ENCODE measurements around the gene NEDD4L.

Gene NEDD4L

DNA sequence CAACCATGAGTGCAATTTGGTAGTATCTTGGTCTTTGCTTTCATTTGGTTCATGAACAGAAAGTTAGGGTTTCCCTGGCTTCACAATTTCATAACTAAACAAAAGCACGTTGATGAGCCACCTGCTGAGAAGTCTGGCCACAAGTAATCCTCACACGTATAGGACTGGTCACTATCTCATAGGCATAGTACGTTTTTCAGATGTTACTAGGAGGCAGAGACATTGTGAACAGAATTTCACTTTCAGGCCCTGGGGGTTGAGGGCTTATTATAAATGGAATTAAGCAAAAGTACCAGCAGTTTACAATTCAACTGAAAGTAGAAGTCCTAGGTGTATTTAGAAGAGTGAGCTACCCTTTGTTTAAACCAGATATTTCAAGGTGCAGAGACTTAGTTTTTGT is 307.8 kb downstream of the NEDD4L start:
- H3K4me1 ChIP-seq (ENCODE audit: control insufficient read depth in 1 of 2, insufficient read depth in 2 of 2, low read length in 2 of 2): peaks cover 15% of the 10 kb centered on the region in 2 experiments
- no peak overlapping the region for H2BK120ac ChIP-seq (ENCODE audit: insufficient read depth, low read length, poor library complexity)
- no peak overlapping the region for H3K27ac ChIP-seq (ENCODE audit: low read depth, low read length)
- H3K79me1 ChIP-seq (ENCODE audit: low read length): peaks cover 13% of the 10 kb centered on the region
- H3K23ac ChIP-seq (ENCODE audit: low read length): no peak overlapping the region
- DNase-seq: no peak
- WGBS (ENCODE audit: extremely low coverage, insufficient coverage, insufficient read length): no CpG with 5 or more reads among the region's 3 CpGs
- no peak overlapping the region for H3K18ac ChIP-seq (ENCODE audit: low read length)
- H3K4me2 ChIP-seq (ENCODE audit: low read length): no peak overlapping the region
- no peaks in the 10 kb centered on the region for H3K27me3 ChIP-seq (ENCODE audit: insufficient read depth, low read length)
- H2AFZ ChIP-seq (ENCODE audit: insufficient read depth, low read length, poor library complexity): no peak overlapping the region
- no peak overlapping the region for H4K8ac ChIP-seq (ENCODE audit: low read depth, low read length)
- no peak overlapping the region for H3K4me3 ChIP-seq (ENCODE audit: low read depth, low read length)
- H3K14ac ChIP-seq (ENCODE audit: low read length): no peak overlapping the region
- no peak overlapping the region for H2BK12ac ChIP-seq (ENCODE audit: low read length)
- H3K9ac ChIP-seq (ENCODE audit: low read length): no peak overlapping the region
- H4K91ac ChIP-seq (ENCODE audit: low read depth, low read length): no peak overlapping the region
- H3K9me3 ChIP-seq (ENCODE audit: insufficient read depth, low read depth, low read length): no peaks in the 10 kb centered on the region
- no peak overlapping the region for H2AK5ac ChIP-seq (ENCODE audit: low read length)
- H2BK5ac ChIP-seq (ENCODE audit: low read depth, low read length, poor library complexity): no peak overlapping the region
- peaks cover 10 to 13% of the 10 kb centered on the region in 2 experiments for H3K36me3 ChIP-seq (ENCODE audit: control insufficient read depth in 1 of 2, insufficient read depth in 2 of 2, low read length in 2 of 2)
- H3K79me2 ChIP-seq (ENCODE audit: control insufficient read depth, insufficient read depth, low read length, poor library complexity): peaks cover 4% of the 10 kb centered on the region
- H3K4ac ChIP-seq (ENCODE audit: low read depth, low read length): no peak overlapping the region
- no peak overlapping the region for H4K12ac ChIP-seq (ENCODE audit: low read depth, low read length)

DNA sequence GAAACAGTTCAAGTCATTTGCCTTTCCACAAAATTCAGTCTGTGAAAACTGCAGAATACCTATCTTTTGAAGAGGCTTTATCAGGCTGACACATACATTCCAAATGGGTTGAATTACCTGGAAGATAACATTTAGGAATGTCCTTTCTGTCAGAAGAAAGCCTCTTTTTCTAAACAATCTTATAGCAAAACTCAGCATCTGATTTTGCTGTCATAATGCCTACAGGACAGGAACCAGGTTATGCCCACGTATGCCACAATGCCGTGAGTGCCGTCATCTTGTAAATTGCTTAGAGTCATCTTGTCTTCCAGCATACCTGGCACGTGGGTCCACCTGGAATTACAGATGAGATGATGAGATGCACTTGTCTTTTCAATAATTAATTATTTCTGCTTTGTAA is 309.6 kb downstream of the NEDD4L start:
- Histone ChIP-seq H3K9ac (ENCODE audit: low read length) (no peak overlapping the region), H2AFZ (ENCODE audit: insufficient read depth, low read length, poor library complexity) (no peak overlapping the region), H3K4me3 (ENCODE audit: low read depth, low read length) (no peak overlapping the region), H3K4me1 (ENCODE audit: control insufficient read depth in 1 of 2, insufficient read depth in 2 of 2, low read length in 2 of 2) (peaks cover 15% of the 10 kb centered on the region in 2 experiments), H3K4ac (ENCODE audit: low read depth, low read length) (peak overlapping the region; percentile 44), H3K27me3 (ENCODE audit: insufficient read depth, low read length) (no peaks in the 10 kb centered on the region), H3K36me3 (ENCODE audit: control insufficient read depth in 1 of 2, insufficient read depth in 2 of 2, low read length in 2 of 2) (peaks cover 8 to 16% of the 10 kb centered on the region in 2 experiments), H2BK120ac (ENCODE audit: insufficient read depth, low read length, poor library complexity) (peak overlapping the region; percentile 74), H2AK5ac (ENCODE audit: low read length) (no peak overlapping the region), H3K4me2 (ENCODE audit: low read length) (no peak overlapping the region), H3K23ac (ENCODE audit: low read length) (no peak overlapping the region), H4K8ac (ENCODE audit: low read depth, low read length) (peak overlapping the region; percentile 84), H3K79me1 (ENCODE audit: low read length) (peaks cover 13% of the 10 kb centered on the region), H2BK12ac (ENCODE audit: low read length) (peak overlapping the region; percentile 98), H2BK5ac (ENCODE audit: low read depth, low read length, poor library complexity) (peak overlapping the region; percentile 91), H3K27ac (ENCODE audit: low read depth, low read length) (peak overlapping the region; percentile 76), H3K18ac (ENCODE audit: low read length) (peak overlapping the region; percentile 91), H4K12ac (ENCODE audit: low read depth, low read length) (no peak overlapping the region), H3K79me2 (ENCODE audit: control insufficient read depth, insufficient read depth, low read length, poor library complexity) (peaks cover 4% of the 10 kb centered on the region), H4K91ac (ENCODE audit: low read depth, low read length) (peak overlapping the region; percentile 88), H3K14ac (ENCODE audit: low read length) (peak overlapping the region; percentile 85), H3K9me3 (ENCODE audit: insufficient read depth, low read depth, low read length) (no peaks in the 10 kb centered on the region)
- peak; percentile 59 to 88 for DNase-seq
- WGBS (ENCODE audit: extremely low coverage, insufficient coverage, insufficient read length): no CpG with 5 or more reads among the region's 4 CpGs

- Histone ChIP-seq H2BK12ac (ENCODE audit: low read length) (no peak overlapping the region), H3K23ac (ENCODE audit: low read length) (no peak overlapping the region), H2BK5ac (ENCODE audit: low read depth, low read length, poor library complexity) (no peak overlapping the region), H3K79me1 (ENCODE audit: low read length) (peaks cover 13% of the 10 kb centered on the region), H3K36me3 (ENCODE audit: control insufficient read depth in 1 of 2, insufficient read depth in 2 of 2, low read length in 2 of 2) (peaks cover 6 to 13% of the 10 kb centered on the region in 2 experiments), H3K18ac (ENCODE audit: low read length) (no peak overlapping the region), H2AK5ac (ENCODE audit: low read length) (no peak overlapping the region), H3K9ac (ENCODE audit: low read length) (no peak overlapping the region), H3K4me3 (ENCODE audit: low read depth, low read length) (no peak overlapping the region), H3K9me3 (ENCODE audit: insufficient read depth, low read depth, low read length) (no peaks in the 10 kb centered on the region), H4K8ac (ENCODE audit: low read depth, low read length) (no peak overlapping the region), H3K4me2 (ENCODE audit: low read length) (no peak overlapping the region), H3K79me2 (ENCODE audit: control insufficient read depth, insufficient read depth, low read length, poor library complexity) (peaks cover 4% of the 10 kb centered on the region), H3K4me1 (ENCODE audit: control insufficient read depth in 1 of 2, insufficient read depth in 2 of 2, low read length in 2 of 2) (peaks cover 15% of the 10 kb centered on the region in 2 experiments), H3K27ac (ENCODE audit: low read depth, low read length) (peak overlapping the region; percentile 76), H2BK120ac (ENCODE audit: insufficient read depth, low read length, poor library complexity) (no peak overlapping the region), H2AFZ (ENCODE audit: insufficient read depth, low read length, poor library complexity) (no peak overlapping the region), H4K91ac (ENCODE audit: low read depth, low read length) (no peak overlapping the region), H3K14ac (ENCODE audit: low read length) (no peak overlapping the region), H3K27me3 (ENCODE audit: insufficient read depth, low read length) (no peaks in the 10 kb centered on the region), H3K4ac (ENCODE audit: low read depth, low read length) (no peak overlapping the region), H4K12ac (ENCODE audit: low read depth, low read length) (no peak overlapping the region)
- WGBS (ENCODE audit: extremely low coverage, insufficient coverage, insufficient read length): no CpG with 5 or more reads among the region's 4 CpGs
- peak; percentile 74 to 84 for DNase-seq
Observed at GRCh38 chr18:58354051-58354450, 310.0 kb downstream of the NEDD4L start.

DNA sequence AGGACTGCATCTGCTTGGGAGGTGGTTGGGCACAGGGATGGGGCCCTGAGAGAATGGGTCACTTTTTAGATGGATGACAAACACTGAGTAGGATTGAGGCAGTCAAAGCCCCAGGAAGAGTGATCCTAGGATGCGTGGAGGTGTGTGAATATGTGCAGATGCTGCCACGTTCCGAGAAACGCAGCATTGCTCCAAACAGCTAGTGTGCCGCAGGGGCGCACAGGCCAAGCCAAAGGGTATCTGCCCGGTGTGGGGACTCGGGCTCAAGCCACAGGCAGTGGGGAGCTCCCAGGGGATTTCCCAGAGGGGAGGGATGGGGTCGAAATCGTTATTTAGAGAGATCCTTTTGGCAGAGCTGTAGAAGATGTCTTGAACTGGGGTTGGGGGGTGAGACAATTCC is 310.8 kb downstream of the NEDD4L start:
- Histone ChIP-seq H3K4me1 (ENCODE audit: control insufficient read depth in 1 of 2, insufficient read depth in 2 of 2, low read length in 2 of 2) (peaks cover 15% of the 10 kb centered on the region in 2 experiments), H3K79me2 (ENCODE audit: control insufficient read depth, insufficient read depth, low read length, poor library complexity) (peaks cover 4% of the 10 kb centered on the region), H2AFZ (ENCODE audit: insufficient read depth, low read length, poor library complexity) (no peak overlapping the region), H3K4me3 (ENCODE audit: low read depth, low read length) (no peak overlapping the region), H3K18ac (ENCODE audit: low read length) (peak overlapping the region; percentile 46), H3K79me1 (ENCODE audit: low read length) (peaks cover 16% of the 10 kb centered on the region), H4K12ac (ENCODE audit: low read depth, low read length) (no peak overlapping the region), H3K27ac (ENCODE audit: low read depth, low read length) (peak overlapping the region; percentile 61), H4K91ac (ENCODE audit: low read depth, low read length) (peak overlapping the region; percentile 74), H2BK5ac (ENCODE audit: low read depth, low read length, poor library complexity) (peak overlapping the region; percentile 71), H3K4me2 (ENCODE audit: low read length) (no peak overlapping the region), H3K9me3 (ENCODE audit: insufficient read depth, low read depth, low read length) (no peaks in the 10 kb centered on the region), H3K27me3 (ENCODE audit: insufficient read depth, low read length) (no peaks in the 10 kb centered on the region), H3K4ac (ENCODE audit: low read depth, low read length) (peak overlapping the region; percentile 39), H3K36me3 (ENCODE audit: control insufficient read depth in 1 of 2, insufficient read depth in 2 of 2, low read length in 2 of 2) (peaks cover 4 to 14% of the 10 kb centered on the region in 2 experiments), H3K9ac (ENCODE audit: low read length) (no peak overlapping the region), H4K8ac (ENCODE audit: low read depth, low read length) (peak overlapping the region; percentile 50), H2BK120ac (ENCODE audit: insufficient read depth, low read length, poor library complexity) (peak overlapping the region; percentile 47), H2BK12ac (ENCODE audit: low read length) (peak overlapping the region; percentile 75), H3K23ac (ENCODE audit: low read length) (peak overlapping the region; percentile 94), H2AK5ac (ENCODE audit: low read length) (peak overlapping the region; percentile 85), H3K14ac (ENCODE audit: low read length) (peak overlapping the region; percentile 74)
- no CpG with 5 or more reads among the region's 10 CpGs for WGBS (ENCODE audit: extremely low coverage, insufficient coverage, insufficient read length)
- no peak for DNase-seq

All from trophoblast cell (in vitro differentiated cells and primary cell).